HG02938 (cell line): ENCODE measurements around the gene TMEM107.

Experiments
- ATAC-seq: cut with Tn5 transposase; IDR thresholded peaks from one replicate; pipeline ENCODE4 v1.9.1; 2021; ENCODE audit warnings: mild to moderate bottlenecking, moderate library complexity; ENCODE audit not compliant: unreplicated experiment

The TMEM107 gene

DNA sequence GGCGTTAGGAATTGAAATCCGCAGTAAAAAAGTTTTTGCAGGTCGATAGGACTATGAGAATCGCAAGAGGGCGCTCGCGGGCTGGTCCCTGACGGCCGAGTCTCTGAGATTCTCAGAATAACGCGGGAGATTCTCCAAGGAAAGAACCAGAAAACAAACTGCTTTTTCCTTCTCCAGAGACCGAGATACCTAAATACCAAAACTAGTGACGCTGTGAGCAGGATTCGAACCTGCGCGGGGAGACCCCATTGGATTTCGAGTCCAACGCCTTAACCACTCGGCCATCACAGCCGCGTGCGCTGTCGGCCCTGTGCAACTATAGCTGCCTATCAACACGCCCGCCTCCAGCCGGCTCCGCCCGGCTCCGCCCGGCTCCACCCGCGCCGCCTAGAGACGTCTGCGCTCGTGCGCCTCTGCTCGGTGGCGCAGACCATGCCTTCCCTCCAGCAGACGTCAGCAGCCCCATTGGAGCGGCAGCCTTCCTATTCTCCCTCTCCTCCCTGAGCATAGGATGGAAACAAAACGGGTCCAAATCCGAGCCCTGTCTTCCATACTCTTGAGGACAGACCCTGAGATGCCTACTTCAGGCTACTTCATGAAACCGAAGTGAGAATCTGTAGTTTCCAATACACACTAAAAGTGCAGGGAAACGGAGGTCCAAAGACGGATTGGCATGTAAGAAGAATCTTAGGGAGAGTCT lies 37.4 kb downstream of the TMEM107 start:
- peak; percentile 80 for ATAC-seq

DNA sequence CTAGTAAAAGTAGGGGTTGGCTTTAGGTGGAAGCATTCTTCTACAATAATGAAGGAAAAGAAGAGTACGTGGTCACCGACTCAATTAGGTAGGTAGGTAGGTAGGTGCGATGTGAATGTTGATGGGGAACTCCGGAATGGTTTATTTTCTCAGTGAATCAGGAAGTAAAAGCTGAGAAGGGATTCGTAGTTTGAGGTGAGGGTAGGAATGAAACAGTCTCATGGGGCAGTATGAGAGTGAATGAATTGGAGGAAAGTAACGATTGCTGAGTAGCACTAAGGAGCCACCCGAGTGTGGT lies 37.9 kb downstream of the TMEM107 start:
- ATAC-seq: no peak

DNA sequence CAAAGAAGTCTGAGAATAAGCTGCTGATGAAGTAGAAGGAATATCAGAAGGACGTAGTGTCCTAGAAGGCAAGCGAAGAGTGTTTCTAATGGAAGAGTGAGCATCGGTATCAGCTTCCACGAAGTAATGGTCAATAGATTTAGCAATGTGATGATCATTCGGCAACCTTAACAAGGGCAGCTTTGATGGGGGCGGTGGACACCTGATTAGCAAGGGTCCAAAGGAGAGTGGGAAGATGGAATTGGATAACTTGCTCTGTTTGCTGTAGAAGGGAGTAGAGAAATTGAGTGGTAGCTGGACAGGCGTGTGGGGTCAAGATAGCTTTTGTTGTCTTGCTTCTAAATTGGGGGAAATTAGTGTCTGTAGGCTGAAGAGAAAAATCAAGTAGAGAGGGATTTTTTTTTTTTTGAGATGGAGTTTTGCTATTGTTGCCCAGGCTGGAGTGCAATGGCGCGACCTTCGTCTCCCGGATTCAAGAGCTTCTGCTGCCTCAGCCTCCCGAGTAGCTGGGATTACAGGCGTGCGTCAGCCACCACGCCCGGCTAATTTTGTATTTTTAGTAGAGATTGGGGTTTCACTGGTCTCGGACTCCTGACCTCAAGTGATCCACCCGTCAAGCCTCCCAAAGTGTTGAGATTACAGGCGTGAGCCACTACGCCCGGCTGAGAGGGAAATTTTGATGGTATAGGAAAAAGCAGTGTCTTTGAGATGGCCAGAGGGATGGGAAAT lies 38.4 kb downstream of the TMEM107 start:
- ATAC-seq: no peak

DNA sequence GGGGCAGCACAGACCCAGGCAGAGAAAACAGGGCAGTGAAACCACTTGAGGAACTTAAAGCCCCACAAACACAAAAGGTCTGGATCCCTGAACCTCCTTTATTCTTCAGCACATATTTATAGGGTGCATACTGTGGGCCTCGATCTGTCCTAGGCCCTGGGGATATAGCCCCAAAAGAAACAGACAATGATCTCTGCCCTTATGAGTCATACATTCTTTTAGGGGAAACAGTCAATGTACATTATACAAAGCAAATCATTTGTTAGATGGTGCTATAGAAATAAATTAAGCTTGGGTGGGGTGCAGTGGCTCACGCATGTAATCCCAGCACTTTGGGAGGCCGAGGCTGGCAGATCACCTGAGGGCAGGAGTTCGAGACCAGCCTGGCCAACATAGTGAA lies 42.2 kb downstream of the TMEM107 start:
- ATAC-seq: no peak

DNA sequence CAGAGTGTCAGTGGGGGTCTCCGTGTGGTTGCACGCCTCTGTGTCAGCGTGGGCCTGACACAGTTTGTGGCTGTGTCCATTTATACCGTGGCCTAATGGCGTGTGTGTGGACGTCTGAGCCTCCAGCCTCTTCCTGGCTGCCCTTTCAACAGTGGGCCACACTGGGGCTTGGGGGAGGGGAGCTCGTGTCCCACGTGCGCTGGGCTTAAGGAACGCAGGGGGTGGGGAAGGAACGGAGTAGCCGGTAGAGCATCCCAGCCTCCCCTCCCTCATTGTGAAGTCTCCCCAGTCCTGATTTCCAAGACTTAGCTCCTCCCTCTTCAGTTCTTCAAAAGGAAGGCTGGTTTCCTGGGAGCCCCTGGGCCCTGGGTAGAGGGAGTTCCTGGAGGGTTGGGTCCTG lies 42.8 kb downstream of the TMEM107 start:
- ATAC-seq: no peak

DNA sequence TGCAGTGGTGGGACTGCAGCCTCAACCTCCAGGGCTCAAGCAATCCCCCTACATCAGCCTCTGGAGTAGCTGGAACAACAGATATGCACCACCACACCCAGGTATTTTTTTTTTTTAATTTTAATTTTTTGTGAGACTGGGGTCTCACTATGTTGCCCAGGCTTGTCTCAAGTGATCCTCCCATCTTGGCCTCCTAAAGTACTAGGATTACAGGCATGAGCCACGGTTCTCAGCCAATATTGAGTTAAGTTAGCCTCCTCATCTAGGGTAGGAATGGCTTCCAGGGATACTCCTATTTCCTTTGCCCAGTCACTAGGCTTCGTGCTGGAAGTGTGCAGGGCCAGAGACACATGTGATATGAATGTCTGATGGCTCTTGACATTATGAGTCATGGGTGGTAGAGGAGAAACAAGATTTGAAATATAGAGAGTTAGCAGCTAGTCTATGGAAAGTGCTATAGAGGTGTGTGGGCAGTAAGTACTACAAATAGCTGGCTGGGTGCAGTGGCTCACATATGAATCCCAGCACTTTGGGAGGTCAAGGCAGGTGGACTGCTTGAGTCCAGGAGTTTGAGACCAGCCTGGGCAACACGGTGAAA lies 44.2 kb downstream of the TMEM107 start:
- ATAC-seq: no peak

DNA sequence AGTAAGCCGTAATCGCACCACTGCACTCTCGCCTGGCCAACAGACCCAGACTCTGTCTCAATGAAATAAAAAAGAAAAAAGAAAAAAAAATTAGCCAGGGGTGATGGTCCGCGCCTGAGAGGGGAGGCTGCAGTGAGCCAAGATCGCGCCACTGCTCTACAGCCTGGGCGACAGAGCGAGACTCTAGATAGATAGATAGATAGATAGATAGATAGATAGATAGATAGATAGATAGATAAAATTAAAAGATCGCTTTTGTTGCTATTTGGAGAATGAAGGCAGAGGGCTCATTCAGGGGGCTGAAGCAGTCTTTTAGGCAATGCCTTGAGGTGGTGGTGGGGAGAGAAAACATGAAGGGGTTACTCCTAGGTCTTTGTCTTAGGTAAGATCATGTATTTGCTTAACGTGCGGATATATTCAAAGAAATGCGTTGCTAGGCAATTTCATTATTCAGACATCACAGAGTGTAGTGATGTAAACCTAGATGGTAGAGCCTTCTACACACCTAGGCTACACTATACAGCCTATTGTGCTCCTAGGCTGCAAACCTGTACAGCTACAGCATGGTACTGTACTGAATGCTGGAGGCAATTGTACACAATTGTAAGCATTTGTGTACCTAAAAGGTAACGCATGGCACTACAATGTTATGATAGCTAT lies 47.9 kb downstream of the TMEM107 start:
- no peak for ATAC-seq

DNA sequence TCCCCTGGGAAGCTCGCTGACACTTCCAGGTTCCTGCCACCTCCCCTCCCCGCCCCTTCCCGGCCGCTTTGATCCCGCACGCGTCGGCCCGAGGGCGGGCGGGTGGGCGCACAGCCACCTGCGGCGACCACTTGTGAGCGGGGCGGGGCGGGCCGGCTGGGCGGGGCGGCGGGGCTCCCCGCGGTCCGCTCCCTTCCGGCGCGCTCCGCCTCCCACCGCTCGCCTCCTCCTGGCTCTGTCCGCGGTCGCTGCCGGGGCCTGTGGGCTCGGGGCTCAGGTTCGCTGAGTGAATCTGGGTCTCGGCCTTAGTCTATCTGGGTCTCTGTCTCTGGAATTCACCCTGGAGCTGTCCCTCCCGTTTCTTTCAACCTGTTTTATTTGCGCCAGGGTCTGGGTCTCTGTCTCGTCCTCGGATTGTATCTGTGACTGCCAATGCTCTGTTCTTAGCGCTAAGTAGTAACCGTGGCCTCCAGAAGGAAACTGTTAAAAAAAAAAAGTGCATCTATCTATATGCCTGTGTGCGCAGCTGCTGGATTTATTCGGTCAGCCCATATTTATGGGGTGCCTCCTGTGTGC lies 49.6 kb downstream of the TMEM107 start:
- ATAC-seq: no peak

DNA sequence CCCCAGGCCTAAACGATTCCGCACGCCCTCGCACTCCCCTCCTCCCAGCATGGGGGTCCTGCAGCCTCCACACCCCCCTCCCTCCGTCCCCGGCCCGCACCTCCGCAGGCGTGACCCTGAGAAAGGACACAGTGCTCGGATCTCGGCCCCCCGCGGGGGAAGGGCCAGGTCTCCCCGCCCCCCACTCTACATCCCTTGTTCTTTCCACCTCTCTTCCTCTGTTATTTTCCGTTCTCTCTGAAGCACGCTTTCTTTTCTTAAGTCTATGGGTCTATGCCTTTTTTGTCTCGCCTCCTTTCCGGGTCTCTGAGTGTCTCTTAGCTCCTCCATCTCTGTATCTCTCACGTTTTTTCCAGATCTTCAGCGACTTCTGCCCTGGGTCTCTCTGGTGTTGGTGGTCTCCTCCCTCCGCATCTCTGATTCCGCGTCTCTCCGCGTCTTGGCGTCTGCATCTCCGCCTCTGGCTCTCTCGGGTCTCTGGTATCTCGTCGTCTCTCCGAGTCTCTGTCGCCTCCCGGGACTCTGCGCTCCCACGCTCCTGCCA lies 50.2 kb downstream of the TMEM107 start:
- ATAC-seq: no peak

DNA sequence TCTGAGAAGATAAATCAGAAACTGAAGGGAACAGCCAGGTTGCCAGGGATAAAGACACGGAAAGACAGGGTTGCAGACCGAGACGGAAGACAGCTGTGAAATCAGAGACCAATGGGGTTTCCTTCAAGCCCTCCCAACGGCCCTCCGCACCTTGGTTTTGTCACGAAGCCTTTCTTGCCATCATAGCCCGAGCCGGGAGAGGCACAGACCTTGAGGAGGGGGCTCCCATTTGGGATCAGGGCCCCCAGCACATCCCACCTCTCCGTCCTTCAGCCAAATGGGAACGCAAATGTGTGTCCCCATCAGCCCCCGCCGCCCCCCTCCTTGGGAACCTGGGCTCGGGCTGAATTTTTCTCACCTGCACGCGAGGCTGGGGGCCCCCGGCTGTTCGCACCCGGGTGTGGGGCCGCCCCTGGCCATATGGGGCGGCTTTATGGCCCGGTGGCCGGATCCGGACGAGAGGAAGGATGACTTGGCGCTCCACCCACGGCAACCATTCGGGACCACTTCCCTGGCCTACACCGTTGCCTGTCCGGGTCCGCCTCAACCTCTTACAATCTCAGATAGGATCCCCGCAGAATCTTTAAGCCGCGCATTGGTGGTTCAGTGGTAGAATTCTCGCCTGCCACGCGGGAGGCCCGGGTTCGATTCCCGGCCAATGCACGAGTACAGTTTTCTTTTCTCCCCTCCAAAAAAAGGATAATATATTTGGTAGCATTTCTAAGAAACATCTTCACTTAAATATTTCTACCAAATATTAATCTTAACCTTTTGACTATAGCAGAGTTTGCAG lies 50.8 kb downstream of the TMEM107 start:
- ATAC-seq: no peak

DNA sequence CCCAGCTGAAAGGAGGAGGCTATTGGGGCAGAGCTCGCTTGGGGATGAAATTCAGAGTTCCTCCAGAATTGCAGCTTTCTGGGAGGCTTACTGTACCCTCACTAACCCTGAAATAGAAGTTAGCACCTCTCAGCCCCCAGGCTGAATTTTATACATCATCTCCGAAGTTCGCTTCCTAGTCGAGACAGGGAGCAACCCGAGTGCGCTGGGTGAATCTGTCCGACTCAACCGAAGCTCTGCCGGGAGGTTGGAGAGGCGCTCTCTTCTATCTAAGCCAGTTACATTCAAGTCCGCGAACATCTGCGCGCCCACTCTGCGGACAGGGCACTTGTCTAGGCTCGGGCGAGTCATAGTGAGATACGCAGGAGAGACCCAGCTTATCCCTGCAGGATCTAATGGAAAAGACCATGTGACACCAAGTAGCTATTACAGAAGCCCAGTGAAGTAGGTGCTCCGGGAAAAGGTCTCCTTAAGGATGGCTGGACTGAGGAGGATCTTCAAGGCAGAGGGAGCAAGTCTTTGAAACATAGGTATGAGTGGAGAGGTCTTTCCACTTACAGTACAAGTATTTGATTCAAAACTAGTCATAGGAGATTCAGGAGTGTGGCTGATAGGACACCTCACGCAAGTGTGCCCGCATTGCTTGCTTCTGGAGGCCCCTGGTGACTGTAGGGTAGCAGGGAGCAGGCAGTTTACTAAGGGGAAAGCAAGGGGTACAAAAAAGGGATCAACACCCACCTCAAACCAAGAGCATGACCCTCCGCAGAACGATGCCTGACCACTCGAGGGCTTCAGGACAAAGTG lies 51.6 kb downstream of the TMEM107 start:
- no peak for ATAC-seq

DNA sequence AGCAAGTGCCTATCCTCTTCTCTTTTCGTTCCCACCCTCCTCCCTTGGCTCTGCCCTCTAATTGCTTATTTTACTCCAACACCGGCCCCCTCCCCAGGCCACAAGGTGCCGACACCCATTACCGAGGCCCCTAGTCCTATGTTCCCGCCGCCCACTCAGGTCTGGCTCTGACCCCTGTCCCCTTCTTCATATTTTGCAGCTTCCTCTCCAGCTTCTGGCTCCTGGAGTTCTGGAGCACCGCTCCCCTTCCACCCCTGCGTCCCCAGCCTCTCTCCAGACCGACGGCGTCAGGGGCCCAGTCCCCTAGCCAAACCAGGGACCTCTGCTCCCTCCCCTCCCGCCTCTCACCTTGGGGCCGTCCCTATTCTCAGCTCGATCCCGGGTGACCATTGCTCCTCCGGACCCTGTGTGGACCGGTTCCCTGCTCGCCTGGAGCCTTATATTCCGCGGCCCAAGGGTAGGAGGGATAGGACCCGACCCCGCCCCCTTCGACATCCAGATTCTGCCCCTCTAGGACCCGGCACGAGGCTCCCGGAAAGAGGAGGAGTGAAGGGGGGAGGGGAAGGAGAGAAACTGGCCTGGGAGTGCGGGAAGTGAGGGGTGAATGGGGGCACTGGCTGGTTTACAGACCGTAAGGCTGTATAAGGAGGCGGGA lies 52.4 kb downstream of the TMEM107 start, which contains the start of gene HES7:
Gene HES7 (minus strand): TSS at position 412 of the 655 bp plus-strand sequence. CDS start 22 bp downstream, at position 390.
- no peak for ATAC-seq

DNA sequence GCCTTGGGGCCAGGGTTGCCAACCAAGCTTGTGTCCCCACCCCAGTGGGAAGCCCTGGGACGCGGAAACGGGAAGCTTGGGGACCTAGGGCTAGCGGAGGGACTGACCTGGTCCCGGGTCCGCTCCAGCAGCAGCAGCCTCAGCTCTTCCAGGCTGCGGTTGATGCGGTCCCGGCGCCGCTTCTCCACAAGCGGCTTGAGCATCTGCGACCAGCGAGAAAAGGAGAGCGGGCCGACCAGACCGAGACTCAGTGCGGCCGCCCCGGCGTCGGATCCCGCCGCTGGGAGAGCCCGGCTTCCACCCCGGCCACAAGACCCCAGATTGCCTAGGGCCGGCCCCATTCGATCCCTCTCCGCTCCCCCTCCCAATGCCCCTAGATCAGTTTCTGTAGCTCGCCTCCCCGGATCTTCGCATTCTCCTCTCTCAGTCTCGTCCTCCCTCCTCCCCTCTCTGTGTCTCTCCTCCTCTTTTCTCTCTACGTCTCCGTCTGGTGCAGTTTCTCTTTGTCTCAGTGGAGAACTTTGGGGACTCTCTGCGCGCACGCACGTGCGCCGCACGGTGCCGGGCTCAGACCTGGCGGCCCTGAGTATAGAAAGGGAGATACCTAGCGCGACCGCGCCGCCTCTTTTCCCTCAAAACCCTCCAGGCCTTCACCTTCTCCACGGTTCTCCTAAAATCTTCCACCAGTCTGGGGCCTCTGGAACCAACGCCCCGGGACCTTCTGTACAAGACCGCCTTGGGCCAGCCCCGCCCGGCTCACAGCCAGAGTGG lies 53.1 kb downstream of the TMEM107 start:
- ATAC-seq: no peak
